ENCODE results near the gene SMIM31.

SMIM31 gene

DNA sequence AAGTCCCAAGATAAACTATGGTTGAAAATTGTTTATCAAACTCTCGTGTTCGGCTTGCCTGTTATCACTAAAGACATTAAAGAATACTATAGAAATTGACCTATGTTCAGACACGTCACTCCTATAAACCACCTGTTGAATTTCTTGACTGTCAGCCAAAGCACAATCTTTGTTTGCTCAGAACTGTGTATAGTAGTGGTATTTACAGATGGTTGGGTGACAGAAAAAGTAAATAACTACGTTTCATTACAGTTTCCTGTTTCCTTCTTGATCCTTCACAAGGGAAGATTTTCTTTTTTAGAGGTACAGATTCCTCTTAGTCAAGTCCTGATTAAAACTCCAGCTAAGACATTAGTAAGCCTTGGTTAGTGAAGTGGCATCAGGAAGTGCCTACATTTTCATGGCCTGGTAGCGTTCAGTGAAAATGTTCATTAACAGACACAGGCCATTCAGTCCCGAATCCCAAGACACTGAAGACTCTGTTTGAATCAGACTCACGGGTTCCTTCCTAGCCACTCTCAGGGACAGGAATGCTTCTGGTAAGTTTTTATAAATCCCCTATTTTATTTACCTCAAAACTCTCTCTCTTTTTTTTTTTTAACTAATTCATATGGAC, at the start of gene SMIM31:
Gene SMIM31, plus strand, starts transcription at position 259 of the 616 bp plus-strand sequence. CDS start 16,313 bp downstream, outside the sequence.
- no peak for DNase-seq

DNA sequence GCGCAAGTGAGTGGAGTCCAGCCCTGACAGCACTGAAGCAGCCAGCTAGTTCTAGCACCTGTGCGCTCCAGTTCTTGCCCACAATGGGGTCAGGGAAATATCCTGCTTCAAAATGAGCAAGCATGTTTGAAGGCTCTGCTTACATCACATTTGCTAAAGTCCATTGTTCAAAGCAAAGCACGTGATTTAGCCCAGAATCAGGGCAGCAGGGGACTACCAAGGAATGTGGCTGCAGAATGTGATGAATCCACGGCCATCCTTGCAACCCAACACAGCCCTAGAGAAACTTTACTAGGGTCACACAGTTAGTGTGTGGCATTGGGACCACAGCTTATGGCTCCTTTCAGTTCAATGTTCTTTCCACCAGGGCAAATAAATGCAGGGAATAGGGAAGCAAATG, 47.3 kb upstream of the SMIM31 start:
- DNase-seq, result no peak

DNA sequence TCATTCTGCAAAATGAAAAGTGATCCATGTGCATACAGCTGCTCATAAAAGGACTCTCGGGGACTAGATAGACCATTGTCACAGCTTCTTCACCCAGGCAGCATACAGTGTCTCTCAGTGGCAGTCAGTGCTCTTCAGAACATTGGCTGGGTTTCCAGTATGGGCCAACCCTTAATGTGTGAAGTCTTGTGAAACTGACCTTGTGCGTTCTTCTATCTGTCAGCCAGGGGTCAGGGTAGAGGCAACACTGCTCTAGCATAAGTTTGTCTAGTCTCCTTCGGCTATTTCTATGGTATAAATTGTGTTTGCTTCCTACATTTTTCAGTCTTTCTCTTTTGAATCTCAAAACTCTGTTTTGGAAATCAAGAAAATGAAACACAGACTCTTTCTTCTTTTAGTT, 37.0 kb upstream of the SMIM31 start:
- no peak for DNase-seq

DNA sequence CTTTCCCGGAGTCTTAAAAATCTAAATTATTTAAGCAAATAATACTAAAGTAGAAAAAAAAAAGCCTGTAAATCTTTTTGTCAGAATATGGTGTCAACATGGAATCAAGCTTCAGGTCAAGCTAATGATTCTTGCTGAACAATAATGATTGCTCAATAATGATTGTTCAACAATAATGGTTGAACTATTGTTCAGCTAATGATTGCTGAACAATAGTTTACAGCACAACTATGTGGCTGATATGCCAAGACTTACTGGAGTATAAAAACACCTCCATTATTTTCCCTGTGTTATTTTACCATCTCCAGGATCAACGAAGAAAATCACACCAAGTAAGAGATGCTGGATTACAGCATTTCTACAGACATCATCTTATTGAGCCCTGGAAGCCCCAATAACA, 35.1 kb upstream of the SMIM31 start:
- no peak for DNase-seq

DNA sequence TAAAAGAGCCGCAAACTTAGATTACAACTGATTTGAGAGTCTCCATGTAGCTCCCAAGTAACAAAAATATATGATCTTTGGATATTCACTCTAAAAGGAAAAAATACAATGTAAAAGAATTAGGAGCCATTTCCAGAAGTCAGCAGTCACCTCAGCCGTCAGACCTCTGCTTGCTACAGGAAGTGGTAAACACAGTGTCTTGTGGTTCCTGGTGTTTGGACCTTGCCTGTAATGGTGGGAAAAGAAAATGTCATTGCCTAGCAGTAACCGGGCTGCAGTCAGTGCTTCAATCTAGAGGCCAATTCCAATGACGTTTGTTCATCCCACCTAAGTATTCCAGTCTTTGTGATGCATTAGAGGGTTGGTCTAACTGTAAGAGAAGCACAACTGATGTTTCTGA, 28.9 kb upstream of the SMIM31 start:
- no peak for DNase-seq

DNA sequence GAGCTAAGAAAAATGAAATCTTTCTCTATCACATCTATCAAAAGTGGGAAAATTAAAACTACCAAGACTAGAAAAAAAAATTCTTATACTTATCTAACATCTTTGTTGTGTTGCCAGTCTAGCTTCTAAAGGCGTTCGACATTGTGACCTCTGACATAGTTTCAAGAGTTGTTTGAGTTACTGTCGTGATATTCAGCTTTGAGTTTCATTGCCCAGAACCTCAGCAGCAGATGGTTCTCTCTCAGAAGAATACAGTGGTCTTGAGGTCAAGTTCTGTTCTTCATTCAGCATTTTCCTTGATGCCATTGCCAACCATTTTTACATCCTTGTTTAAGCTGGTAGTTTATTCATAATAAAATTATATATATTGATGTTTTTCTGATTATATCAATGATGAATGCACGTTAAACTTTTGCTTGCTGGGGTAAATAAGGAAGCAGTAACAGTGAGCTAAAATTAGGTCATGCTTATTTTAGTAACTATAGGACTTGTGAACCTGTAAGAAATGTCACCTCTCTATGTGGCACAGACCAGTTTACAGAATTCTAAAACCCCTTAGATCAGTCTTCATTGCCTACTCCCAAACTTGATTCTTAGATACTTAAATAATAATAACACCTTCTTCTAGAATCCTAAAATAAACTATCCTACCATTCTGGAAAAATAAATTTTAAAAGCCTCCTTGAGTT, 23.1 kb upstream of the SMIM31 start:
- no peak for DNase-seq

DNA sequence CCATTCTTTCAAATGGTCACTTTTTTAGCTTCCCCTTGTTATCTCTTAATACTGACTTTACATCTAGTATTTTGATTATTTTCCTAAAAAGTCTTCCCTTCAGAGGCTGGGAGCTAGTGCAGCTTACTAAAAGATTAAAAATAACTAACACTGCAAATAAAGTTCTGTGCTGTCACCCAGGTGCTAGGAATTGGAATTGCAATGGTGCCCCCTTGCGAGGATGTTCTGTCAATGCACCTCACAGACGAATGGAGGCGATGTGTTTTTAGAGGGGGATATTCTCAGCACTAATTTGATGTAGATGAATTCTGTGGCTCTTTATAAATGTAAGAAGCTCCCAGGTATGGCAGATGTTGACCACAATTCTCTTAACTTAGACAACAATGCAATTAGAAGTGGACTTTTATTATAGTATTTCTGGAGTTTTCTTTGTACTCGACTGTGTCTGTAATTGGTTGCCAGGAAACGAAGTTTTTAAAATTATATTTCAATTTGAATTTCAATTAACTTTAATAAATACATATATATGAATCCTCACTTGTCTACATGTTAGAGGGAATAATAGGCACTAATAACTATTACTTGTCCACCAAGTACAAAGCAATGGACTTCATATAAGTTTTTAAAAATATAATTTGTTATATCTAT, 22.0 kb upstream of the SMIM31 start:
- DNase-seq, result peak; percentile 47

DNA sequence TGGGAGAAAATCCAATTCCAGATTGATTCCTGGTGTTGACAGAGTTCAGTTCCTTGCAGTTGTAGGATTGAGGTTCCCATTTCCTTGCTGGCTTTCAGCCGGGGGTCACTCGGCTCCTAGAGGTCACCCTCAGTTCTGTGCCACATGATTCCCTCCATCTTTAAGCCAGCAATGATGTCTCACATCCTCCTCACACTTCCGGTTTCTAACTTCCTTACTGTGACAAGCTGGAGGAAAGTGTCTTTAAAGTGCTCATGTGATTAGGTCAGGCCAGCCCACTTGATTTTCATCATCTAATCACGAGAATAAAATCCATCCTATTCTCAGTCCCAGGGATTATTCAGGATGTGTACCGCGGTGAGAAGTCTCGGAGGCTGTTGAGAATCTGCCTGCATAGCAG, 19.4 kb upstream of the SMIM31 start:
- peak; percentile 36 for DNase-seq

DNA sequence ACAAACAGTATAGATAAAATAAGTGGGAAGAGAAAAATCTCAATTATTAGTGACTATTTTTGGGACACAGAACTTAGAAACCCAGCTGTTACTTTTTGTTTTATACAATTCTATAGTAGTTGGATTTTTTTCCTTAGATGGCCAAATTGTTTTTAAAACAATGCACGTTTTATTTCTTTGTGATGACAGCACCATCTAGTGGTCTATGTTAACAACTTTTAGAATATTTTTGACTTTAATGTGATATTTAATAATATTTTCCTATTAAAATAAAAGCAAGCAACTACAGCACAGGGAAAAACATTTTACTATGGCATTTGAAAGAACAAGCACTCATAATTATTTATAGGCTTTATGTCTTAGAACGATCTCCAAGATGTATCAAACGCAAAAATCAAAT, 5.6 kb upstream of the SMIM31 start:
- DNase-seq, result peak; percentile 34

DNA sequence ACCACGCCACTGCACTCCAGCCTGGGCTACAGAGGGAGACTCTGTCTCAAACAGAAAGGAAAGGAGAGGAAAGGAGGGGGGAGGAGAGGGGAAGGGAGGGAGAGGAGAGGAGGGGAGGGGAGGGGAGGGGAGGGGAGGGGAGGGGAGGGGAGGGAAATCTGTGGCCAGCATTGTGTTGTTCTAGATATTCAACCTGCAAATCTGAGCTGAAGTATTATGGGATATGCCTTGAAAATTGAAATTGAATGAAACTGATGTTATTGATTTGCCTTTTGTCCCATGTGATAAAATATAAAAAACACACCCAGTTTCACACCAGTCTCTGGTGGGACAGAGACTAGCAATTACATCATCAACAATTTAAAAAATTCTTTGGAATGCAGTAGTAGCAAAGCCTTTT, 1.5 kb downstream of the SMIM31 start:
- DNase-seq, result no peak

DNA sequence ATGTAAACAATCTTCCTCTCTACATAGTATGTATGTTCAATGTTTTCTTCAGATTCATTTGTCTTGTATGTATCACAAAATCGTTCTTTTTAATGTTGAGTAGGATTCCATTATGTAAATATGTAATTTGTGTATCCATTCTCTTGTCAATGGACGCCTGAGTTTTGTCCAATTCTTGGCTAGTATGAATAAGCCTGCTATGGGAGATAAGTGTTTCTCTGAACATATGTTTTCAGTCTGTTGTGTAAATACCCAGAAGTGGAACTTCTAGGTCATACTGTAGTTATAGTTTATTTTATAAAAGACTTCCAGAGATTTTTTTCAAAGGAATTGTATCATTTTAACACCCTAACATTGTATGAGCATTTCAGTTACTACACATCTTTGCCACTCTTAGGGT, 2.8 kb downstream of the SMIM31 start:
- DNase-seq, result no peak

DNA sequence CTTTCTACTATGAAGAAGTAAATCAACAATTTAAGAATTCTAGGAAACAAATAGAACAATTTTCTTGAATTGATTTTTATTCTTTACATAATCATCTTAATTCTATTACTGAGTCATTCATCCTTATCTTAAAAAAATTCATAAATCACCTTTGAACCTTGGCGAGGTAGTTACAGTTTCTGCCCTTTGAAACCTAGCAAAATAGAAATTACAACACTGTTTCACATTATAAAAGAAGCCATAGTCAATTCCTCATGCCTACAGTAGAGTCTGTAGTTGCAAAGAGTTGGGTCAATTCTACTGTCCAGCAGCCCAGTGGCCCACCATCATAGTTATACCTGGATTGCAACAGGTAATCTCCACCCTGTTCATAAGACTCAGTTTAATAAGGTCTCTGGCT, 7.3 kb downstream of the SMIM31 start:
- DNase-seq, result no peak

DNA sequence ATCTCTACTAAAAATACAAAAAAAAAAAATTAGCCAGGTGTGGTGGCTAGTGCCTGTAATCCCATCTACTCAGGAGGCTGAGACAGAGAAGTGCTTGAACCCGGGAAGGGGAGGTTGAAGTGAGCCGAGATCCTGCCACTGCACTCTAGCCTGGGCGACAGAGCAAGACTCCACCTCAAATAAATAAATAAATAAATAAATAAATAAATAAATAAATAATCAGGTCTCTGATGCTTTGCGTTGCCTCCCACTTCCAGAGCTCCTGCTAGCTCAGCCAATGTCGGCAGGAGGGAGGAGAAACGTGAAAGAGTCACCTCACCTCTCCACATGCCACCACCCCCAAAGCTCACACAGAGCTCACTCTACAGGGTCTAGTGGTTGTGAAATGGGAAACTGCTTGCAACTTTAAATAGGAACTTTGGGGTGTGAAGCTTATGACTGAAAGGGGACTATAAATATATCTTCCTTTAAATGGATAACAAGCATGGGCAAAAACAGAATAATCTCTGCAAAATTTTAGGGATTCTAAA, 7.9 kb downstream of the SMIM31 start:
- no peak for DNase-seq

DNA sequence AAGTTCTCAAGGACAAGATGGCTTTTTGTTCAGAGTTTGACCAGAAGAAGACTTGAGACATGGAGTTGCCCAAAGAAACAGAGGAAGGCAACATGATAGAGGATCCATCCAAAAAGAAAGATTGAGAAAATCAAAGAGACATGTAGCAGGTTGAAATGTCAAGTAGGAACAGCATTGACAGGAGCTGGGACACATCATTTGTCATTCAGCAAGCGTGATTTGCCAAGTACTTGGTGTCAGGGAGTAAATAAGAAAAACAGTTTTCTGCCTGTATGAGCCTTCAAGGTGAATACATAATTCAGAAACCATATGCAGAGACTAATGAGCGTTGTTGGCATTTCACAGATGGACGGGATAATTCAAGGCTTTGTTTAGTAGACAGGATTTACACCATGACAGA, 11.2 kb downstream of the SMIM31 start:
- DNase-seq, result no peak

DNA sequence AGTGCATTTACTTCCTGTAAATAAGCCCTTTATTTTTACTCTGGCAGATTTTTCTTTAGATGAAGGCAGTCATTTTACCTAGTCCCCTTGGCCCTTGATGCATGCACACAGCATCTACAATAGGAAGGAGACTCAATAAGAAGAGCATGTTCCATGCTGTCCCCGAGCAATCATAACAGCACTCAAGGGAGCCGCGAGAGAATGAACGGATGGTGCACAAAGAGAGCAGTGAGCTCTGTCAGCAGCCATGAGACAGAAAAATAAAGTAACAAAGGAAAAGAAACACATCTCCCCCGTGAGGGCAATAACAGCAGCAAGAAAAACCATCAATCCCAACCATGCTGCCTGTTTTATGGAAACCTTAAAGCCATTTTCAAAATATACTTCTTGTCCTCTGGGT, 11.9 kb downstream of the SMIM31 start:
- DNase-seq, result no peak

DNA sequence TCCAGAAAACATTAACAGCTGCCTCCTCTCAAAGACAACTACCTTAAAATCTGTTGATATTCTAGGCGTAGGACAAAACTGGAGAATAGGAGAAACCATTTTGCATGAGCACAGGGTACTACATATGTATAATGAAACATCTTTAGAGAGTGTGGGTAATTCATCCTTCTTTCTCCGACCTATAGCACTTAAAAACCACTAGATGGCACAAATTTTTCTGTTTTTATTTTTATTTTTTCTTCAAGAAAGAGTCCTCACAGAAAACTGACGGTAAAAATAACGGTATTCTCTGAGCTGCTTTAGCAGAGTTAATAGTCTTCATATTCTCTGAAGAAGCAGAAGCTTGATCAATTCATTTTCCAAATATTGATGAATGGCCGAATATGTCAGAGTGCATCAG, 14.6 kb downstream of the SMIM31 start:
- no peak for DNase-seq

DNA sequence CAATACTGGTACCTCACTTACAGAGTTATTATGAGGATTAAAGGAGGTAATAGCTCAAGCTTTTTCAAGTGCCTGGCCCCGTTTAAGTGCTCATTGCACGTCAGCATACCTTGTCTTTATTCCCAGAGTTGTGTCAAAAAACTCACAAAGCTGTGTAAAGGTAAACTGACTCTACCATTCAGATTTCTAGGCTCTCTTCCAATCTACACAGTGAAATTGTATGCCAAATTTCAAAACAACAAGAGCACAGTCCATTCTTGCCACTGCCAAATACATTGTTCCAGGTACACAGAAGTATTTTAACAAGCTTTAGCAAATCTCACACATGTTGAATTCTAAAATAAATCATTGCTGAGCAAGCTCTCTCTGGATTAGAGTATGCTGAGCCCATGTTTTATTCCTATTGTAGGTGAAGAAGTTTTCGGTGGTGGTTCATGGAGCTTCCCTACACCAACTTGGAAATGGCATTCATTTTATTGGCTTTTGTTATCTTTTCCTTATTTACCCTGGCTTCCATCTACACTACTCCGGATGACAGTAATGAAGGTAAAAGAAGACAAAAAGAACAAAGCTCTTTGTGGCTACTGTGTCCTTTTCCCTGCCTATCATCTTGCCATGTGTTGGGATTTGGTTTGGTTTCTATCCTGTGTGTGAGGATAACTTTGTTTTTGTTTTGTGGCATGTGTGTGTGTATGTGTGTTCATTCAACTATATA, 16.2 kb downstream of the SMIM31 start:
- DNase-seq, result no peak

DNA sequence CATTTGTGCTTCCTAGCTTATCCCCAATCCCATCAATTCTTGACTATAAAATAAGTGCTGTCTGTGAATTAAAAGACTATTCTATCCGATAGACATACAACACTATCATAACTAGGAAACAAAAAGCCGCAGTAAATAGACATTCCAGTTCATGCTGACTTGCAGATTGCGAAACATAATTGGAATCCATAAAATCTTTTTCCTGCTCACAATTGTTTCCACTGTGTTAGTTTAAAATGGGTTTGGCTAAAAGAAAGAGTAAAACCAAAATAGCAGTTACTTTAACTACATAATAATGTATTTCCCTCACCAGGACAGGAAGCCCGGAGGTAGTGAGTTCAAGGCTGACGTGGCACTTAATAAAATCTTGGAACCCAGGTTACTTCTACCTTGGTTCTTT, 17.2 kb downstream of the SMIM31 start:
- no peak for DNase-seq

DNA sequence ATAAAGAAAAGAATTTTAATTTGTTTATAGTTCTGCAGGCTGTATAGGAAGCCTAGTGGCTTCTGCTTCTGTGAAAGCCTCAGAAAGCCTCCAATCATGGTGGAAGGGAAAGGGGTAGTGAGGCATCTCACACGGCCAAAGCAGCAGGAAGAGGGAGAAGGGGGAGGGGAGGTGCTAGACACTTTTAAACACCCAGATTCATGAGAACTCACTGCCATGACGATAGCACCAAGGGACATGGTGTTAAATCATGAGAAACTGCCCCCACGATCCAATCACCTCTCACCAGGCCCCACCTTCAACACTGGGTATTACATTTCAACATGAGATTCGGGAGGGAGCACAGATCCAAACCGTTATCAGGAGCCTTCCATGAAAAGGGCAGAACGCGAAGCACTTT, 18.1 kb downstream of the SMIM31 start:
- DNase-seq, result no peak

DNA sequence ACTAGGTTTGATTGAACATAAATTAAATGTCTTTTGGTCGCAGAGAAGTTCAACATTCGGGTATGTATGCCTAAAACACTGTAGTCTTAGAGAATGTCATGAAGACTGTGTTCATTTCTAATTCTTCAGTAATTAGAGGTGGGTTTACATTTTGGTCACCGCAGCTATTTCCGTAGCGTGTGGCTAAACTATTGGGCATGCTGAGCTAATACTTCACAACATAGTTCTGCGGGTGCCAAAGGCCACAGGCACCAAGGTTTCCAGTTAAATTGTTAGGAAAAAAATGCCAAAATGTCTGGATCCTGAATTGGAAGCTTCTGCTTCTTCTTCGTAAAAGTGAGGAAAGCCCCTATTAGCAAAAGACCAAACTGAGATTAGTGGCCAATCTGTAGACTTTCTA, 25.1 kb downstream of the SMIM31 start:
- DNase-seq, result no peak

DNA sequence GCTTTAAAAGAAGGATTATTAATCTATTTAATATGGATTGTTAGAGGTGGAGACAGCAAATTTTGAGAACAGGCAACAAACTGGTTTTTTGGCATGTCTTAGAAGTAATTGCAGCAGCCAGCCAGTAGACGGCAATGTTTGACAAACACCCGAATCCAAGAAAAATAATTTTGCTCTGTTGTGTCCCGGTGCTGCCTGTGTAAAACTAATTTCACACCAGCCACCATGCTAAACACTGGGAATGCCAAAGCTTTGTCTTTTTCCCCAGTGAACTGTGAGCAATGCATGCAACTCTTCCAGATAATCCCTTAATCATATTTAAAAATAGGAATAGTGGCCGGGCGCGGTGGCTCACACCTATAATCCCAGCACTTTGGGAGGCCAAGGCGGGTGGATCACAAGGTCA, 25.9 kb downstream of the SMIM31 start:
- DNase-seq, result peak; percentile 36

DNA sequence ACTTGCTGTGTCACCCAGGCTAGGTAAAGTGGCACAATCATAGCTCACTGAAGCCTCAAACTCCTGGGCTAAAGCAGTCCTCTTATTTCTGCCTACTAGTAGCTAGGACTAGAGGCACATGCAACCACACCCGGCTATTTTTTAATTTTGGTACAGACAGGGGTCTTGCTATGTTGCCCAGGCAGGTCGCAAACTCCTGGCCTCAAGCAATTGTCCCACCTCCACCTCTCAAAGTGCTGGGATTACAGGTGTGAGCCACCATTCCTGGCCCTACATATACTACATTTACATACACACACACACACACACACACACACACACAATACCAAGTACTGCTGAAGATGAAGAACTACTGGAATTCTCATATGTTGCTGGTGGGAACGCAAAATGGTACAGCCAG, 26.9 kb downstream of the SMIM31 start:
- no peak for DNase-seq

DNA sequence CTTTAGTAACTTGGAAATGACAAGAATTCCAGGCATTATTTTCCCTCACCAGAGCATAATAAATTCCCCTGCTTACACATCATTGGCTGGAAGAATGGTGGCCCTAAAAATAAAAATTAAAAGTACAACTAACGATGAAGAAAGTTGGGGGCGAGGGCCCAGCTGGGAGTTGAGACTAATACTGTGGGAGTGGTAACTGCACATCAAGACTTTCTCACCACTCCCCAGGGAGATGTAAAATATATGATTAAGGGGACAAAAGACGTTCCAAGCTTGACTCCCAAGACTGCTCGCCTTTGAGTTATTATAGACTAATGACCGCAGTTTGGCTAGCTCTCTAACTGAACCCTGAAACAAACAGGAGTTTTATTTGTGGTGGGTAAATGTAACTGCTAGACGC, 30.0 kb downstream of the SMIM31 start:
- DNase-seq, result no peak

DNA sequence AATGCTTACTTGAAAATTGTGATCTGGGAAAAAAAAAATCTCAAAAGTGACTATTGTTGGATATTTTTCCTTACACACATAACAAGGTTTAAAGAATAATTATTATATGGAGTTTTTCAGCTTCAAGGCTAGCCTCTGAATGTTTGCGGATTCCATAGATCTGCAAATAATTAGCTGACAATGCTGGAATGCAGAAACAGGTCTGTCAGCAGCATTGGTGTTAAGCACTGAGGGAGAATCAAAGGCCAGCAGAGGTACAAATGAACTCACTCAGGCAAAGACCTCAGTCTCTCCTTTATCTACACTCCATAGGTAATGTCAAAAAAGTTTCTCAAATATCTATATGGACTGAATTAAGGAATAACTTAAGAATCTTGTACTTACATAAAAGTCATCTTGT, 35.1 kb downstream of the SMIM31 start:
- no peak for DNase-seq

Data from suppressor macrophage treated with lipopolysaccharide for 4 hours (primary cell).